GM21515 (cell line): ENCODE measurements around the gene CTCFL.
"Not testable (repeated sequence)": the region's sequence is repeated elsewhere in the genome, so short reads cannot be mapped to it uniquely, and the experiment has no call there.

Experiments
- ATAC-seq: cut with Tn5 transposase; IDR thresholded peaks from one replicate; pipeline ENCODE4 v1.9.1; 2021; ENCODE audit not compliant: unreplicated experiment

CTCFL gene

DNA sequence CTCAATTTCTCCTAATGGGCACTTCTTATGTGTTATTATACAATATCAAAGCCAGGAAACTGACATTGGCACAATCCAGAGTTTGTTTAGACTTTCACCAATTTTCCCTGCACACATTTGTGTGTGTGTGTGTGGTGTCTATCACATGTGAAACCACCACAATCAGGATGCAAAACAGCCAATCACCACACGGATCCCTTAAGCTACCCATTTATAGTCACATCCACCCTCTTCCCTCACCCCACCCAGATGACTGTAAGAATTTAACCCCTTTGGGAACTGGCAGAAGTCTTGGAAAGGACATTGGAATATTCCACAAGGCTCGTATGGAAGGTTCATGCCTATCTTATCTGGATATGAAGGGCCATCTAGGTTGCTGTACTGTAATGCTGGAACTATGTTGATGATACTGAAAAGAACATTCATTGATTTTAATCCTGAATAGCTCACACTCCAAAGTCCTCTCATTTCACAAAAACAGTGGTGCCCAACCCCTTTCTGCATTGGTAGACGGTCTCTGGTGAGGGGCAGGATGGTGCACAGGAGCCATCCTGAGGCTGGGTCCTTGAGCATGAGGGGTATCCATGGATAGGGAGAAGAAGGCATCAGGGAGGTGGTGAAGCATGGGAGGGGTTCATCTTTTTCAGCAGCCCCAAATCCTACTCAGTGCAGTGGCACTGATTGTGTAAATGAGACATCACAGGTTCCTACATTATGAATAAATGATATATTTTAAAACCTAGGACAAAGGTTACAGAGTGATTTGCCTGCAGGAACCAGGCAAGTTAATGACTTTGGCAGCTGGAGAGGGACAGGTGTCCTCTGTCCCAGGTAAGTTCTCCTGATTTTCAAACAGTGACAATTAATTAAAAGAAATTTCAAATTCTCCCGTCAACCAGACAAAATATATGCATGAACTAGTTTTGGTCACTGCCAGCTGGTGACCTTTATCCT is 12.1 kb upstream of the CTCFL start:
- no peak for ATAC-seq

DNA sequence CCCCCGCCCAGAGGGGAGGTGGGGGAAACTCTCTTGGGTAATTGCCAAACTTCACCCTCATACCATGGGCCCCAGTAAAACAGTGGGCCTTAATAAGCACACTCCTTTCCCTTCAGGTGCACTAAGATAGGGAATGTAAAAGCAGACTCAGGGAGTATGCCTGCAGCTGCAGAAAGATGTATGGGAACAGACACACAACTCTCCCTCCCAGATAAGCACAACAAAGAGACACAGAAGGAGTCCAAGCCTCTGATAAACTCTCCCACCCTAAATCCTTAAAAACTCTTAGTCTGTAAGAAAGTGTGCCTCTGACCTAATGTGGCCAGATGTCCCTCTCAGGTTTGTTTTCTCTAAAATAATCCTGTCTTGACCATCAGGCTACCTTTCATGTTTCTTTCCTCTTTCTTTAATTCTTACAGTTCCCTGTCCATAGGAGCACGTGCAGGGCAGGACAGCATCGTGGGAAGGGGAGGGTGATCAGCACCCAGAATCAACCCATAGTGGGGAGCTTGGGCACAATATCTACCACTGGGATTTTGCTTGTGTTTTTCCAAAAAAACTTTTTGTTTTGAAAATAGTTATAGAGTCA is 11.3 kb upstream of the CTCFL start:
- no peak for ATAC-seq

DNA sequence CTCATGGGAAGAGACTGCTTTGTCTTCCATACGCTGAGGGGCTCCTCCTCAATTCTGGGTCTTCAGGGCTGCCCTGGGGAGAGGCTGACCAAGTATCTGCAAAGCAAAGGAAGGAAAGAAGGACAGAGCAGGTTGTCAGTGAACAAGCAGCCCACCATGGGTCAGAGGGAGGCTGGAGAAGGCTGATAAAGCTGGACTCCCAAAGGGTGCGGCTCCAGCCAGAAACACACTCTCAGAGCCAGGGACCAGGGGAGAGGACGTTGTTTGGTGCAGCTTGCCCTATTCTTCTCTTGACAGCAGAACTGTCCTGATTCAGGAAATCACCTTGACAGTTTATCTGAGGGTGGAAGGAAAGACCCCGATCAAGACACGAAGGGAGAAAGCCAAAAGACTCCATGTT is 10.4 kb upstream of the CTCFL start:
- ATAC-seq = no peak

DNA sequence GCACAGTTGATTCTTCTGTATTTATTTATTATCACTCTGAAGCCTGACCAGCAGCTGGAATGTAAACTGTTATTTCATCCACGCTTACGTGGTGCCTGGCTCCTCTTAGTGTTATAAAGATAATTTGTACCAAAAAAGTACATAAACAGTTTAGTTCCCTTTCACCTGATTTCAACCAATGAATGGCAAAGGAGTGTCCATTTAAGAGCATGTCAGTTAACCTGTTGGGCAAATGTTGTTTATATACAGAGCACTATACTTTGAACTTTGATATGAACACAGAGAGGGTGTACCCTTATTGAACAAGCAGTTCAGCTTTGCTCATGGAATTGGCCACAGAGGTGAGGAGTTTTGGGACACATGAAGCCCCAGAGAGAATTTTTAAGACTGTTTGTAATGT is 7.2 kb upstream of the CTCFL start:
- no peak for ATAC-seq

DNA sequence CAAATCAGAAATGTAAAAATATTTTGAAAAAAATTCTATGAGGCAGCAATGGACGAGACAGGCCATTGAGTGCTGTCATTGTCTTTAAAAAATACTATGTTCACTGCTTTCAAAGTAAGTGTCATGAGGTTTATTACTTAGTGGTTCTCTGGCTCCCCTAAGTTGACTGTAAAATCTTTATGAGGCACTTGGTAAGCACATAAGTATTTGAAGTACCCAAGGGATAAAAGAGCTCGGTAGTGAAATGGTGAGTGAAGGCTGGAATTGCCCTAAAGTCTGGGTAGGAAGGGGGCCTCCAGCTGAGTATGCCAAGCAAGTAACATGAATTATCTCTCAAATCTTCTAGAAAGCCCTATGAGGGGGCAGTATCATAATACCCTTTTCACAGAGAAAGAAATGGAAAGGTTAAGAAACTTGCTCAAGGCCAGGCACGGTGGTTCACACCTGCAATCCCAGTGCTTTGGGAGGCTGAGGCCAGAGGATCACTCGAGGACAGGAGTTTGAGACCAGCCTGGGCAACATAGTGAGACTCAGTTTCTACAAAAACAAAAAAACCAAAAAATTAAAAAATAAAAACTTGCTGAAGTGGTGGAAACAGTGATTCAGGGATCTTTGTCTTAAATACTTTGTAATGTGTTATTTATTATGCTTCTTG is 5.5 kb upstream of the CTCFL start:
- ATAC-seq = no peak

DNA sequence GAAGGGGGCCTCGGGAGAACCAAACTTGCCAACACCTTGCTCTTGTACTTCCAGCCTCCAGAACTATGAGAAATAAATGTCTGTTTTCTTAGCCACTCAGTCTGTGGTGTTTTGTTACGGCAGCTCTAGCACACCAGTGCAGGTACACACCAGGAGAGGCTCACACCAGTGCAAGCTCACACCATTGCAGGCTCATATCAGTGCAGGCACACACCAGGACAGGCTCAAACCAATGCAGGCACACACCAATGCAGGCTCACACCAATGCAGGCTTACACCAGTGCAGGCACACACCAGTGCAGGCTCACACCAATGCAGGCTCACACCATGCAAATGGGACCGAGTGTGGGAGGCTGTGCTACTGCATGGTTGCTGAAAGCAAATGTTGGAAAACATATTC is 4.9 kb upstream of the CTCFL start:
- ATAC-seq = no peak

DNA sequence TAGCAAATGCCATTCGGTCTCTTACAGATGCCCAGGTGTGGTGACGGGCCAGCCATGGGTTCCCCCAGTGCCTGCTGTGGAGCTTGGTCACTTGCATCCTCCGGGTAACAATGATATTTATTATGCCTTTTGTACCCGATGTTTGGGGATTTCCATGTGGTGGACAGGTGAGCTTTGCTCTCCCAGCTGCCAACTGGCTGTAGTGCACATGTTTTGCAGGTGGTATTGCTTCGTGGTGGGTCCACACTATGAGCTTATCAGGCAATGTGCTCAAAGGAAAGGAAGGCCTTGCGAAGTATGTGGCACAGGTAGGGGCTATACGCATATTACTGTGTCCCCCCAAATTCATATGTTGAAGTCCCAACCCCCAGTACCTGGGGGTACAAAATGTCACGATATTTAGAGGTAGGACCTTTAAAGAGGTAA is 4.2 kb upstream of the CTCFL start:
- ATAC-seq = no peak

DNA sequence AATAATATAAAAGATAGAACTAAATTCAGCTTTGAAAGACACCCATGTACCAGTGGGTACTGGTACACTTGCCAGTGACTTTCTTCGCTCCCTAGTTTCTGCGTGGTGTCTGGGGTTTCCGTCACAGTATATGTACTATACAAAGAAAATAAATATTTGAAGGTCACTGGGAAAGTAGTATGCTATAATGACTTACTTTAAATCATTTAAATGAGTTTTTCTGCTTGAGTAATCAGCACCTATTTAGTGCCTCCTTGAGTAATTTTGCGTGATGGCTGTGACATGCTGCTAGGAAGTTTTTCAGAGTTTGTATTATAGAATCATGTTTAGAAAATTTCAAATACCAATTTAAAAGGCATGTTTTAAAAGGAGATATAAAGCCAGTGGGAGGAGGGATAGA is 3.2 kb upstream of the CTCFL start:
- ATAC-seq = no peak

DNA sequence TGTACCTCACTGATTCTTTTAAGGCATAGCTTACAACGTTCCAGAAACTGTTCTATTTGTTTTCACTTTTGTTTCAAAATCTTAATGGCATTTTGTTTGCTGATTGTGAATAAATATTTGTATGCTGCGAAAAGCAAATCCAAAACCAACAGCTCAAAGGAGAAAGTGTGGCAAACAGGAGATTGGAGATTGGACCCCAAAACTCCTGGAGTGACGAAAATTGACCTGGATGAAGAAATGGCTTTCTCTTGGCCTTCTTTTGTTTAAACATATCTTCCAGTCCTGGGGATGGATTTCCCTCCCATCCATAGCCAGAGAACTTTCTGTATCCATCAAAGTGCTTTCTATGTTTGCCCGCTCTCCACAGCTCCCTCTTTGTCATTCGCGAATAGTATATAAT is 2.8 kb upstream of the CTCFL start:
- ATAC-seq = no peak

DNA sequence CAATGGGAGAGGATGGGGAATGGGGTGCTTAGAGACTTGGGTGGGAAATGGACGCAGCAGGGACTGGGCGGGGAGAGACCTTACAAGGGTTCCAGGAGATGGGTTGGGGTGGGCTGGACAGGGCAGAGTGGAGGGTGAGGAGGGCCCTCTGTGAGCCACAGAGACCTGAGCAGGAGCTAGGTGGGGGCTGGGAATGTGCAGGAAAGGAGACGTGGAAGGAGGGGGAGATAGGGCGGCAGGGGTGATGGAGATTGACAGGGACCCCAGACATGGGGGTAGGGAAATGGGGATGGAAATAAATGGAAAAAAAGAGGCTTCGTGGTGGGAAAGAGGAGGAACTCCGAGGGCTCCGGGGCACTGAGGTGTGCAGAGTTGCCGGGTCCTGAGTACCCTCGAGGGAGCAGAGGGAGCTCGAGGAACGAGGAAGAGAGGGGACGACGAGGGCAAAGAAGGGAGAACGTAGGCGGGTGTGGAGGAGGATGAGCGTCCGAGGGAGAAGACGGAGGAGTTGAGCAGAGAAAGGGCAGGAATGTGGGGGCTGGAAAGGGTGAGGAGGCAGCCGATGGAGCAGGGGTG is 2.0 kb upstream of the CTCFL start:
- no peak for ATAC-seq

DNA sequence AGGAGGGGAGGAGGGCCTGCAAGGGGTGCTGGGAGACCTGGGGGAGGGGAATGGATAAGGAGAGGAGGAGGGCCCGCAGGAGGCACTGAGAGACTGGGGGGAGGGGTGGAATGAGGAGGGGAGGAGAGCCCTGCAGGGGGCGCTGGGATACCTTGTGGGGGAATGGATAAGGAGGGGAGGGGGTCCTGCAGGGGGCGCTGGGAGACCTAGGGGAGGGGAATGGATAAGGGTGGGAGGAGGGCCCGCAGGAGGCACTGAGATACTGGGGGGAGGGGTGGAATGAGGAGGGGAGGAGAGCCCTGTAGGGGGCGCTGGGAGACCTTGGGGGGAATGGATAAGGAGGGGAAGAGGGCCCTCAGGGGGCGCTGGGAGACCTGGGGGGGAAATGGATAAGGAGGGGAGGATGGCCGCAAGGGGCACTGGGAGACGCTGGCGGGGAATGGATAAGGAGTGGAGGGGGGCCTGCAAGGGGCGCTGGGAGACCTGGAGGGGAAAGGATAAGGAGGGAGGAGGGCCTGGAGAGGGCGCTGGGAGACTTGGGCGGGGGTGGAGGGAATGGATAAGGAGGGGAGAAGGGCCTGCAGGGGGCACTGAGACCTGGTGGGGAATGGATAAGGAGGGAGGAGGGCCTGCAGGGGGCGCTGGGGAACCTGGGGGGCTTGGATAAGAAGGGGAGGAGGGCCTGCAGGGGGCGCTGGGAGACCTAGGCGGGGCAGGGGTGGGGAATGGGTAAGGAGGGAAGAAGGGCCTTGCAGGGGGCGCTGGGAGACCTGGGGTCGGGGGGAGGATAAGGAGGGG is 1.3 kb upstream of the CTCFL start:
- no peak for ATAC-seq

DNA sequence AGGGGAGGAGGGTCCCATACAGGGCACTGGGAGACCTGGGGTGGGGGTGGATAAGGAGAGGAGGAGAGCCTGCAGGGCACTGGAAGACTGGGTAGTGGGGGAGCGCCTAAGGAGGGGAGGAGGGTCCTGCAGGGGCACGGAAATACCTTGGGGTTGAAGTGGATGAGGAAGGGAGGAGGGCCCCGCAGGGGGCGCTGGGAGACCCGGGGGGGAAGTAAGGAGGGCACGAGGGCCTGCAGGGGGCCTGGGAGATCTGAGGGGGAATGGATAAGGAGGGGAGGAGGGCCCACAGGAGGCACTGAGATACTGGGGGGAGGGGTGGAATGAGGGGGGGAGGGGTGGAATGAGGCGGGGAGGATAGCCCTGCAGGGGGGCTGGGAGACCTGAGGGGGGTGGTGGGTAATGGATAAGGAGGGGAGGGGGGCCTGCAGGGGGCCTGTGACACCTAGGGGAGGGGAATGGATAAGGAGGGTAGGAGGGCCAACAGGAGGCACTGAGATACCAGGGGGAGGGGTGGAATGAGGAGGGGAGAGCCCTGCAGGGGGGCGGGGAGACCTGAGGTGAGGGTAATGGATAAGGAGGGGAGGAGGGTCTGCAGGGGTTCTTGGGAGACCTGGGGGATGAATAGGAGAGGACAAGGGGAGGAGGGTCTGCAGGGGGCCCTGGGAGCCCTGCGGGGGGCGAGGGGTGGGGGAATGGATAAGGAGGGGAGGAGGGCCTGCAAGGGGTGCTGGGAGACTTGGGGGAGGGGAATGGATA is 567 bp upstream of the CTCFL start:
- no peak for ATAC-seq

DNA sequence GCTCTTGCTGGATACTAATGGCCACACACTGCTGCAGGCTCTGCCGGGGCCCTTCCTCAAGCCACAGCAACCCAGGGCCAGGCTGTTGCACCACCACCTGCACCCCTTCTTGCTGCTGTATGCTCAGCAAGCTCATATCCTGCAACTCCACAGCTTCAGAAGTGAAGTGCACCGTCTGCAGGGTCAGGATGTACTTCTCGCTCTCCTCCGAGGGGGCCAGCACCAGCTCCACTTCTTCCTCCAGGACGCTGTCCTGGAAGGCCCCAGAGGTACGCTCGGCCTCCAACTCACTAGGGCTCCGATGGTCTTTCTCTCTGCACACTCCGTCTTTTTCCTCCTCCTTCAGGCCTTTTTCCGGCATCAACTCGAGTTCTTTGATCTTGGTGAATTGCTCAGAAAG is 1.2 kb downstream of the CTCFL start:
- no peak for ATAC-seq

DNA sequence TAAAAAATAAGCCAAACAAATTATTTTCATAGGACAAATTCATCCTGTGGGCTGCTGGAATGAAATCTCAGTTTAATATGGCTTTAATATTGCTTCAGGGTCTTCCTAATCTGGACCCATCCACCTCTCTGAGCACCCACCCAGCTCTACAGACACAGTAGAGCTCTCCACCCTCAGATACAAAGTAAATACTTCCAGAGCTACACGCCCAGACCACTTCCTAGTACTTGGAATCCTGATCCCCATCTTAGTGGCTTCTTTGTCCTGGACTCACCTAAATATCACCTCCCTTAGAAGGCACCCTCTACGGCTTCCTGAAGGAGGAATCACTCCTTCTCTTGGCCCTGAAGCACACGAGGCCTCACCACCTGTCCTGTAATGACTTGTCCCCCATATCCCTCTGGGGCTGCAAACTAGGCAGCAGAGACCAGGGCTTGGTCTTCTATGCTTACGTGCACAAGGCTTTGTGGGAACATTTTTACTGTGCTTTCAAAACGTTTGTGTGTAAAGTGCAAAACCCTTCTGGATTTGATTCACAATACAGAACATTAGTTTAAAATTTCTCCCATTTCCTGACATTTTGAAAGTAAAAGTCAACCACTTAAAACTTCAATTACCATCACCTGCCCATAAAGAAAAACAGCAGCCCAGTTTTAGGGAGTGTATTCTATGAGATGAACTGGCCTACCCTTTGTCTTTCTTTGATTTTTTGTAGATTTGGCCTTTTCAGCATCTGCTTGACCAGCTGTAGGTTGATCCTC is 2.4 kb downstream of the CTCFL start:
- ATAC-seq = no peak

DNA sequence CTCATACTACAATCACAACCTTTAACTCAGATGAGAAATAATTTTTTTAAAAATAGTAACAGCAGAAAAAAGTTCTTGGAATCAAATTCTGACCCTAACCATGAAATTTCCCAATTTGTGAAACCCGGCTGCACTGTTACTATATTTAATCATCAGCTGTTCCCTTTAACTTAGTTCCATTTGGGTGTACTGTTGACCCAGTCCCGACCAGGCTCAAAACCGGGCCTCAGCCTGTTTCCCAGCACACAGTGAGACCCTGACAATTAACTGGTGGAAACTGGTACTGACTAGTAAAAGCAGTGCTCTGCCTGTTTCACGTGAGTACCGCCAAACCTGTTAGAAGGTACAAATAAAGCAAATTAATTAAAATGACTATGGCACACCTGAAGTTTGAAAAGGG is 7.0 kb downstream of the CTCFL start:
- ATAC-seq = no peak

DNA sequence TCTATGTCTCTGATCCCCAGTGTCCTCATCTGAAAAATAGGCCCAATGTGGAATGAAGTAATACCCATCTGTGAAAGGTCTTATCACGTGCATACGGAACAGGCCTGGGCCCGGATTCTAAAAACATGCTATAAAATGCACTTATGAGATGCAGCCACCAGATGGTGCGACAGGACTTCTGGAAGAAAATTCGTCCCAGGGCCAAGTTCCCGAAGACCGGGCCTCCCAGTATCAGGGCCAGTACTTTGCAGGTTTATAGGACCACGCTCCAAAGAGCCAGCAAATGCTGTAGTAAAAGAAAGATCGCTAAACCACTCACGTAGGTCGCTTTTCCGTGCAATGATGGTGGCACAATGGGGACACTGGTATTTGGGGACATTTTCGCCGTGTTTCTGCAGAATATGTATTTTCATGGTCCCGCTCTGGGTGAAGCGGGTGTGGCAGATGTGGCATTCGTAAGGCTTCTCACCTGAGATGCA is 10.6 kb downstream of the CTCFL start:
- no peak for ATAC-seq

DNA sequence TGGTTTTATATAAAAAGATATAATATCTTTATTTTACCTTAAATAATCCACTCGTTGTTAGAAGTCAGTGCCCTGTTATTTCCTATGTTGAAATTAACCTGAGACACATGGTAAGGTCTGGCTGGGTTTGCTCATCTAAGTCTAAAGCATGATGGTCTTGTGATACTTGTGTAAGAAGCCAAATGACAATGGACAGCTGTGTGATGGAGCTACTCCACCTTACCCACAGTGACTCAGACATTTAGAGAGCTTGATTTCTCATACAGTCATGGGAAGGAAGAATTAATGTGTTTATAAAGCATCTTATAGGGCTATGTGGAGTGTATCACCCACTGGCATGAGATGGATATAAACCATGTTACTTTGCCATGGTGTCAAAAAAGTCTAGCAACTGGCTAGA is 11.7 kb downstream of the CTCFL start:
- no peak for ATAC-seq

DNA sequence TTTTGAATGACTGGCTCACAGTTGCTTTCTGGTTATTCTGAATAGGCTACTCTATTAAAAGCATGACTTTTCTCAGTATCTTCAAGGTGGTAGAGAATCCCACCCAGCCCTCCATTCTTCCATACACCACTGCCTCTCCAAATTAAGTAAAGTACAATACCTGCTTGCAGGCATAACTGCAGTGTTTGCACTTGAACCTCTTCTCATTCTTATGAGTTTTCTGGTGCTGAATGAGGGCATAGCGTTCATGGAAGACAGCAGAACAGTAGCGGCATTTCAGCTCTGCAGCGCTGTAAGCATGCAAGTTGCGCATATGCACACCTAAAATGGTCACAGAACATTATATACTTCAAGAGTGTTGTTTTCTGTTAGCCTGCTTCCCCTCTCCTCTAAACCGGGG is 12.5 kb downstream of the CTCFL start:
- ATAC-seq = no peak

DNA sequence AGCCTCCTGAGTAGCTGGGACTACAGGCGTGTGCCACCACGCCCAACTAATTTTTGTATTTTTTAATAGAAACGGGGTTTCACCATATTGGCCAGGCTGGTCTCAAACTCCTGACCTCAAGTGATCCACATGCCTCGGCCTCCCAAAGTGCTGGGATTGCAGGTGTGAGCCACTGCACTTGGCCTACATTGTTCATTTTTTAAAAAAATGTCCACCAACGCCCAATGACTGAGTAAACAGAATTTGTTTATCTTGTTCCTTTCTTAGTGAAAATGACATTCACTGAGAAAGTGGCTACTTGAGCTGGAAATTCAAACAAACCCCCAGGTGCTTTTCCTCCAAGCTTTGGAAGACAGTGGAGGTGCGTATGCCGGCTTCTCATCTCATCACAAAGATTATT is 13.2 kb downstream of the CTCFL start:
- ATAC-seq = not testable (repeated sequence)
